ENCODE results near the gene RABGAP1L.

- TF ChIP-seq EED (IDR thresholded peaks at IDR 0.05; ENCODE audit: low read depth) = no peak
- no peak for TF ChIP-seq NR2C2 (IDR thresholded peaks at IDR 0.05; ENCODE audit: borderline replicate concordance, control insufficient read depth, insufficient read length, low read depth)
- no peak for TF ChIP-seq ZBTB40 (IDR thresholded peaks at IDR 0.05; ENCODE audit: borderline replicate concordance)
- no peak for TF ChIP-seq SREBF2 (IDR thresholded peaks at IDR 0.05; ENCODE audit: low read length)
- TF ChIP-seq CTCF (IDR thresholded peaks at IDR 0.05 in 2 of 3, conservative IDR thresholded peaks at IDR 0.05 in 1 of 3; ENCODE audit: control insufficient read depth in 2 of 3, extremely low read depth in 1 of 3, insufficient read depth in 1 of 3, low read depth in 3 of 3, low read length in 3 of 3) = no peak
- no peak for TF ChIP-seq REST (IDR thresholded peaks at IDR 0.05; ENCODE audit: low read depth, low read length)
These were observed 24.1 kb upstream of the RABGAP1L start for GRCh38 chr1:174135211-174135610.

Measured in GM12878 (cell line).